Epithelial cell of proximal tubule (primary cell): Measurements from ENCODE around the gene MAGI1. TPM values are rescaled to one million over a fixed set of nuclear protein-coding genes. Genes with fewer than 3 reads are reported as not detected.

ENCODE experiments used
- DNase-seq: peaks from one replicate; pipeline ENCODE4 v3.0.0-alpha.2; 2011; ENCODE audit warnings: low read depth
- H3K4me3 ChIP-seq: 2 replicates; pipeline ENCODE4 v1.5.1; 2011; ENCODE audit warnings: low read depth, mild to moderate bottlenecking, low read length
- CTCF ChIP-seq: conservative IDR thresholded peaks from 2 replicates; pipeline ENCODE4 v1.5.1; 2012; ENCODE audit warnings: low read depth, mild to moderate bottlenecking, low read length
- total RNA-seq: library from RNA; depleted of rRNA; stranded (reverse); fragments of >200 nt; gene quantifications from 2 replicates; pipeline ENCODE4 v1.2.3, GENCODE V29; 2015

Gene MAGI1
- total RNA-seq, 1 donor from 2014 or later: 9.6 TPM

GRCh38 chr3:65581313-65581712 is 457.4 kb downstream of the MAGI1 start:
- DNase-seq: no peak
- no peak for TF ChIP-seq CTCF
- H3K4me3 ChIP-seq: no peak overlapping the region

DNA sequence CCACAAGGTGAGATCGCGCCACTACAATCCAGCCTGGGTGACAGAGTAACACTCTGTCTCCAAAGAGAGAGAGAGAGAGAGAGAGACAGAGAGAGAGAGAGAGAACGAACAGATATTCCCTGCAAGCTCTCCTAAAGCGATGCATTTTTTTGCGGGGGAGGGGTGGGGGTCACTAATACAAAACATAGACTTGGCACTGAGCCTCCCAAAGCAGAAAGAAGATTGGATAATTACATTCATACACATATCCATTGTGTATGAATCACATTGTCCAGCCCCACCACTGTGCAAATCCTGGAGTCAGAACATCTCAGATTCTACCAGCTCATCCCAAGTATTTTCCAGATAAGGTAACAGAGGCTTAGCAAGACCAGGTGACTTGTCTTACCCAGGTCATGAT is 459.9 kb downstream of the MAGI1 start:
- TF ChIP-seq CTCF: no peak
- H3K4me3 ChIP-seq: no peak overlapping the region
- DNase-seq: no peak

GRCh38 chr3:65577843-65578430 is 460.8 kb downstream of the MAGI1 start:
- H3K4me3 ChIP-seq: no peak overlapping the region
- TF ChIP-seq CTCF: no peak

GRCh38 chr3:65576966-65577365 is 461.8 kb downstream of the MAGI1 start:
- TF ChIP-seq CTCF: no peak

More at GRCh38 chr3:65577843-65578430, 460.8 kb downstream of the MAGI1 start:
- DNase-seq: no peak

GRCh38 chr3:65576228-65576627 is 462.5 kb downstream of the MAGI1 start:
- no peak for DNase-seq
- TF ChIP-seq CTCF: no peak
- H3K4me3 ChIP-seq: no peak overlapping the region

More at GRCh38 chr3:65576966-65577365, 461.8 kb downstream of the MAGI1 start:
- no peak for DNase-seq
- no peak overlapping the region for H3K4me3 ChIP-seq

- no peak for TF ChIP-seq CTCF
- no peak for DNase-seq
These were observed 463.3 kb downstream of the MAGI1 start for GRCh38 chr3:65575376-65575840.

DNA sequence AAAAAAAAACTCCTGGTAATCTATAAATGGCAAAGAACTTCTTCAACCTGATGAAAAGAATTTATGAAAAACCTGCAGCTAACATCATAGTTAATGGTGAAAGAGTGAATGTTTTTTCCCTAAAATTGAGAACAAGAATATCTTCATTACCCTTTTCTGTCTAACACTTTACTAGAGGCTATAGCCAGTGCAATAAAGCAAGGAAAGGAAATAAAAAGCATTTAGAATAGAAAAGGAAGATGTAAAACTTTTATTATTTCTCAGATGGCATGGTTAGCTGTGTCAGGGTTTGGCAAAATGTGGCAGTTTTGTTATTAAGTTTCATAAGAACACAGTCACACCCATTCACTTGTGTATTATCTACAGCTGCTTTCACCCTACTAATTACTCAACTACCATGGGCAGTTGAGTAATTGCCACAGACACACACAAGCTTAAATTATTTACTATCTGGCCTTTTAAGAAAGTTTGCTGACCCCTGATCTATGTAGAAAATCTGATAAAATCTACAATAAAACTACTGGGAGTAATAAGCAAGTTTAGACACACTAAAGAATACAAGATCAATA is 465.1 kb downstream of the MAGI1 start:
- DNase-seq: no peak
- no peak for TF ChIP-seq CTCF

More at GRCh38 chr3:65575376-65575840, 463.3 kb downstream of the MAGI1 start:
- no peak overlapping the region for H3K4me3 ChIP-seq

More for the DNA sequence above, 465.1 kb downstream of the MAGI1 start:
- no peak overlapping the region for H3K4me3 ChIP-seq
